Adrenal gland (tissue), 5 donors: ENCODE measurements around the gene SIL1.

Experiments used
- POLR2A ChIP-seq, 2 donors: fragments of 450-650 bp; IDR thresholded peaks; one replicate each; pipeline ENCODE4 v1.6.1; 2017; ENCODE audit warnings: antibody characterized with exemption in 2 of 2, mild to moderate bottlenecking in 2 of 2, moderate library complexity in 1 of 2
- TF ChIP-seq, protein P1 (sequence below), 6 experiments: fragments of 450-650 bp in 4 of 6; fragments of 200-600 bp in 2 of 6; sonication (generic) in 1 of 6; IDR thresholded peaks; 1 replicate in 5 of 6; 2 replicates in 1 of 6; pipeline versions ENCODE4 v1.5.1 to v1.8.0; 2016 to 2021; ENCODE audit warnings: antibody characterized with exemption in 6 of 6, mild to moderate bottlenecking in 2 of 6, moderate library complexity in 1 of 6
- donor health status: DM: no; HTN: no; CAD: no.

DNA sequence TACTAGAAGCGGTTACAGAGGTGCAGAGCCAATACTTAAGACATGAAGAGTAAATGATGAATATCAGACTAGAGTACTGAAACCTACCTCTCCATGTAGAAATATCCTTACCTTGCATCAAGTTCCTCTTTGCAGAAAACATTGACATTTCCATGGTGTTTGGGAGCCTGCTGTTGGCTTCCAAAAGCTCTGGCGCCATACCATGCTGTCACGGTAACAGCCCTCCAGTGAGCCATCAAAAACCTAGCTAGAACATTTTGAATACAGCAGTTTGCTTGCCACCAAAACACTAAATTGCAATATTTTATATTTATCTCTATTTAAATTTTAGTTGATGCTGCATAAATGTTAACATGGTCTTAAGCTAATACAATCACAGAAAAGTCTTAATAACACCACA is 179.0 kb downstream of the SIL1 start:
- TF ChIP-seq, protein P1, sequence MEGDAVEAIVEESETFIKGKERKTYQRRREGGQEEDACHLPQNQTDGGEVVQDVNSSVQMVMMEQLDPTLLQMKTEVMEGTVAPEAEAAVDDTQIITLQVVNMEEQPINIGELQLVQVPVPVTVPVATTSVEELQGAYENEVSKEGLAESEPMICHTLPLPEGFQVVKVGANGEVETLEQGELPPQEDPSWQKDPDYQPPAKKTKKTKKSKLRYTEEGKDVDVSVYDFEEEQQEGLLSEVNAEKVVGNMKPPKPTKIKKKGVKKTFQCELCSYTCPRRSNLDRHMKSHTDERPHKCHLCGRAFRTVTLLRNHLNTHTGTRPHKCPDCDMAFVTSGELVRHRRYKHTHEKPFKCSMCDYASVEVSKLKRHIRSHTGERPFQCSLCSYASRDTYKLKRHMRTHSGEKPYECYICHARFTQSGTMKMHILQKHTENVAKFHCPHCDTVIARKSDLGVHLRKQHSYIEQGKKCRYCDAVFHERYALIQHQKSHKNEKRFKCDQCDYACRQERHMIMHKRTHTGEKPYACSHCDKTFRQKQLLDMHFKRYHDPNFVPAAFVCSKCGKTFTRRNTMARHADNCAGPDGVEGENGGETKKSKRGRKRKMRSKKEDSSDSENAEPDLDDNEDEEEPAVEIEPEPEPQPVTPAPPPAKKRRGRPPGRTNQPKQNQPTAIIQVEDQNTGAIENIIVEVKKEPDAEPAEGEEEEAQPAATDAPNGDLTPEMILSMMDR (IDR thresholded peaks at IDR 0.05): no peak
- no peak for TF ChIP-seq POLR2A (IDR thresholded peaks at IDR 0.05)
